Epithelial cell of alveolus of lung (primary cell): ENCODE results near the gene PTGER2. TPM values are rescaled to one million over a fixed set of nuclear protein-coding genes. Genes with fewer than 3 reads are reported as not detected.

Experiments used
- total RNA-seq: library from RNA; depleted of rRNA; stranded (reverse); fragments of >200 nt; gene quantifications from 2 replicates; pipeline ENCODE4 v1.2.1, GENCODE V29; 2015

Gene PTGER2
- total RNA-seq = 33.9 and 129 TPM in 2 replicates

GRCh38 chr14:52313903-52314594 is at the start of gene PTGER2:
TSS of gene PTGER2 (plus strand) at chr14:52314312. CDS start at chr14:52314549, 237 bp downstream.

GRCh38 chr14:52267501-52268278 is 46.4 kb upstream of the PTGER2 start, which contains the start of gene PTGDR:
TSS of gene PTGDR (plus strand) at chr14:52267698. CDS start at chr14:52267815, 117 bp downstream.

Other genes with a start within 250 kb of the PTGER2 start
- 104 and 178 TPM in 2 replicates for gene NID2, start 245.3 kb upstream of the PTGER2 start, total RNA-seq
- 0.26 TPM in 1 of 2 replicates, not detected in the other for gene PTGDR, start 46.6 kb upstream of the PTGER2 start, total RNA-seq
- 2.8 and 4.9 TPM in 2 replicates for gene TXNDC16, start 238.2 kb downstream of the PTGER2 start, total RNA-seq
- 0.52 and 1.7 TPM in 2 replicates for gene GPR137C, start 238.5 kb downstream of the PTGER2 start, total RNA-seq